ENCODE results near the gene CXorf58.

DNA sequence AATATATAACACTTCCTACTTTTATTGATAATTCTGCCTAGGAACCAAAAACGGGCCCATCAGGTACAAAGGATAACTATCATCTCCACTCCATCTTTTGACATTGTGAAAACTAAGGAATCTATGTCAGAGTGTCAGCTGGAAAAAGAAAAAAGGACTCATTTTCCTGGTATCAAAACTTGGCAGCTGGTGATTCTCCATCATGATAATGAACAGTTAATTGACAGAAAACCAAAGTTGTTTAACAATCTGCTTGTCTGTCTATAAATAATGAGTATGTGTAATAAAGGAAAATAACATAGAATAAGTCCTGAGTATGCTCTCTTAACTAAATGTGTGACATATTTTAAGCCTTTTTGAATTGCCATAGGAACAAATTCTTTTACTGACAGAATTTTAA is 31.4 kb downstream of the CXorf58 start:
- TF ChIP-seq POLR2A (IDR thresholded peaks at IDR 0.05; ENCODE audit: low read depth, low read length) (no peak), POLR2AphosphoS5 (IDR thresholded peaks at IDR 0.05; ENCODE audit: low read depth, low read length) (no peak), TAF1 (IDR thresholded peaks at IDR 0.05; ENCODE audit: low read depth, low read length) (no peak)
